Uterus (tissue), 2 donors: ENCODE measurements around the gene DDX39A.

Experiments
- POLR2A ChIP-seq, 2 donors: fragments of 450-650 bp; IDR thresholded peaks; one replicate each; pipeline ENCODE4 v1.6.1; 2016; ENCODE audit warnings: antibody characterized with exemption in 2 of 2, mild to moderate bottlenecking in 1 of 2, moderate library complexity in 1 of 2
- TF ChIP-seq, protein P1 (sequence below), 4 experiments: fragments of 200-600 bp in 2 of 4; fragments of 450-650 bp in 2 of 4; sonication (generic) in 2 of 4; IDR thresholded peaks; one replicate each; pipeline ENCODE4 v1.5.1; 2016 to 2019; ENCODE audit warnings: antibody characterized with exemption in 4 of 4, mild to moderate bottlenecking in 2 of 4, moderate library complexity in 1 of 4

DNA sequence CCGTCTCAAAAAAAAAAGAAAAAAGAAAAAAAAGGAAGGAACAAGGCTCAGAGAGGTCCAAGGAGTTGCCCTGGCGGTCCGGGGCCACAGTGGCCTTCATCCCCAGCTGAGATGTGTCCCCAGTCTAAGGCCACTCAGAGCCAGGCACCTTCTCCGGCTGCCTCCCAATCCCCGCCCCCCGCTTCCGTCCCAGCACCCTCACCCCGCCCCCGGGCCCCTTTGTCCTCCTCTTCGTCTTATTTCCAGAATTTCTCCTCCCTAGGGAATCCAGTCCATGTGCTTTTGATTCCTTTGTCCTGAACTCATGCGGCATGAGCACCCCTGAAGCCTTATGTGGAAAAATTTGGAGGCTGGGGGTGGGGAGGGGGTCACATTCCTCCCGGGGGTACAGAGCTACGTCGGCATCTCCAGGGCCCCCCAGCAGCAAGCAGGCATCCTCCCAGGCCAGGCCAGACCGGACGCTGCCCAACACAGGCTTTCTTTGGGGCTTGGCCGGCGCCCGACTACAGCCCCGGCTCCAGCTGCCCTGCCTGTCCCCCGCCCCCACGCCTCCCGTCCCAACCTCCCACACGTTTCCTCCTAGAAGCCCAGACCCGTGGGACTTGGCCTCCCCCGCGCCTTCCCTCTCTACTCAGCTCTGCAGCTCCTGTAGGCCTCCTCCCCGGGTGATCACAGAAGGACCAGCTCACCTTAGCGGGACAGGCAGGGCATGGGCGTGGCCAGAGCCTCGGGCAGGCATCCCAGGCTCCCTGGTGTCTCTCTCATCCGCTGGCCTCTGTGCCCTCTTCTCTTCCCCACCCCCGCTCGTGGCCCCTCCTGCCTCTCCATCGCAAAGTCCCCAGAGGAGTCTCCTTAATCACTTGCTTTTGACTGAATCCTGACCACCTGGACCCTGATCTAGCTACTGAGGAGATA lies 55.7 kb downstream of the DDX39A start:
- TF ChIP-seq, protein P1, sequence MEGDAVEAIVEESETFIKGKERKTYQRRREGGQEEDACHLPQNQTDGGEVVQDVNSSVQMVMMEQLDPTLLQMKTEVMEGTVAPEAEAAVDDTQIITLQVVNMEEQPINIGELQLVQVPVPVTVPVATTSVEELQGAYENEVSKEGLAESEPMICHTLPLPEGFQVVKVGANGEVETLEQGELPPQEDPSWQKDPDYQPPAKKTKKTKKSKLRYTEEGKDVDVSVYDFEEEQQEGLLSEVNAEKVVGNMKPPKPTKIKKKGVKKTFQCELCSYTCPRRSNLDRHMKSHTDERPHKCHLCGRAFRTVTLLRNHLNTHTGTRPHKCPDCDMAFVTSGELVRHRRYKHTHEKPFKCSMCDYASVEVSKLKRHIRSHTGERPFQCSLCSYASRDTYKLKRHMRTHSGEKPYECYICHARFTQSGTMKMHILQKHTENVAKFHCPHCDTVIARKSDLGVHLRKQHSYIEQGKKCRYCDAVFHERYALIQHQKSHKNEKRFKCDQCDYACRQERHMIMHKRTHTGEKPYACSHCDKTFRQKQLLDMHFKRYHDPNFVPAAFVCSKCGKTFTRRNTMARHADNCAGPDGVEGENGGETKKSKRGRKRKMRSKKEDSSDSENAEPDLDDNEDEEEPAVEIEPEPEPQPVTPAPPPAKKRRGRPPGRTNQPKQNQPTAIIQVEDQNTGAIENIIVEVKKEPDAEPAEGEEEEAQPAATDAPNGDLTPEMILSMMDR (IDR thresholded peaks at IDR 0.05) = no peak
- peak in 1 of 2 donors; percentile 12 for TF ChIP-seq POLR2A (IDR thresholded peaks at IDR 0.05)
